ENCODE measurements around the gene CRYL1.

GRCh38 chr13:20573186-20573585 is 47.5 kb upstream of the CRYL1 start:
- TF ChIP-seq ZNF274 (IDR thresholded peaks at IDR 0.05; ENCODE audit: low read length), result no peak
- TF ChIP-seq ZNF274 (tag by site-specific recombination; IDR thresholded peaks at IDR 0.05; ENCODE audit: borderline replicate concordance), result no peak
- TF ChIP-seq ZNF202 (tag by site-specific recombination; IDR thresholded peaks at IDR 0.05; ENCODE audit: borderline replicate concordance), result no peak
- TF ChIP-seq, protein P1, sequence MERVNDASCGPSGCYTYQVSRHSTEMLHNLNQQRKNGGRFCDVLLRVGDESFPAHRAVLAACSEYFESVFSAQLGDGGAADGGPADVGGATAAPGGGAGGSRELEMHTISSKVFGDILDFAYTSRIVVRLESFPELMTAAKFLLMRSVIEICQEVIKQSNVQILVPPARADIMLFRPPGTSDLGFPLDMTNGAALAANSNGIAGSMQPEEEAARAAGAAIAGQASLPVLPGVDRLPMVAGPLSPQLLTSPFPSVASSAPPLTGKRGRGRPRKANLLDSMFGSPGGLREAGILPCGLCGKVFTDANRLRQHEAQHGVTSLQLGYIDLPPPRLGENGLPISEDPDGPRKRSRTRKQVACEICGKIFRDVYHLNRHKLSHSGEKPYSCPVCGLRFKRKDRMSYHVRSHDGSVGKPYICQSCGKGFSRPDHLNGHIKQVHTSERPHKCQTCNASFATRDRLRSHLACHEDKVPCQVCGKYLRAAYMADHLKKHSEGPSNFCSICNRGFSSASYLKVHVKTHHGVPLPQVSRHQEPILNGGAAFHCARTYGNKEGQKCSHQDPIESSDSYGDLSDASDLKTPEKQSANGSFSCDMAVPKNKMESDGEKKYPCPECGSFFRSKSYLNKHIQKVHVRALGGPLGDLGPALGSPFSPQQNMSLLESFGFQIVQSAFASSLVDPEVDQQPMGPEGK (tag by site-specific recombination; IDR thresholded peaks at IDR 0.05), result no peak
